HG03342 (cell line): ENCODE measurements around the gene PTGIR.
A peak's percentile ranks its signal among the peaks of the same experiment; 100 is the strongest.

Experiments used
- ATAC-seq: cut with Tn5 transposase; IDR thresholded peaks from one replicate; pipeline ENCODE4 v1.9.1; 2021; ENCODE audit warnings: mild to moderate bottlenecking, moderate library complexity; ENCODE audit not compliant: unreplicated experiment

The PTGIR gene

GRCh38 chr19:46601318-46602224 lies 23.3 kb downstream of the PTGIR start, which contains the start of gene CALM3:
Gene CALM3 (plus strand): TSS chr19:46601330. CDS start chr19:46601435, 105 bp downstream.
- no peak for ATAC-seq

DNA sequence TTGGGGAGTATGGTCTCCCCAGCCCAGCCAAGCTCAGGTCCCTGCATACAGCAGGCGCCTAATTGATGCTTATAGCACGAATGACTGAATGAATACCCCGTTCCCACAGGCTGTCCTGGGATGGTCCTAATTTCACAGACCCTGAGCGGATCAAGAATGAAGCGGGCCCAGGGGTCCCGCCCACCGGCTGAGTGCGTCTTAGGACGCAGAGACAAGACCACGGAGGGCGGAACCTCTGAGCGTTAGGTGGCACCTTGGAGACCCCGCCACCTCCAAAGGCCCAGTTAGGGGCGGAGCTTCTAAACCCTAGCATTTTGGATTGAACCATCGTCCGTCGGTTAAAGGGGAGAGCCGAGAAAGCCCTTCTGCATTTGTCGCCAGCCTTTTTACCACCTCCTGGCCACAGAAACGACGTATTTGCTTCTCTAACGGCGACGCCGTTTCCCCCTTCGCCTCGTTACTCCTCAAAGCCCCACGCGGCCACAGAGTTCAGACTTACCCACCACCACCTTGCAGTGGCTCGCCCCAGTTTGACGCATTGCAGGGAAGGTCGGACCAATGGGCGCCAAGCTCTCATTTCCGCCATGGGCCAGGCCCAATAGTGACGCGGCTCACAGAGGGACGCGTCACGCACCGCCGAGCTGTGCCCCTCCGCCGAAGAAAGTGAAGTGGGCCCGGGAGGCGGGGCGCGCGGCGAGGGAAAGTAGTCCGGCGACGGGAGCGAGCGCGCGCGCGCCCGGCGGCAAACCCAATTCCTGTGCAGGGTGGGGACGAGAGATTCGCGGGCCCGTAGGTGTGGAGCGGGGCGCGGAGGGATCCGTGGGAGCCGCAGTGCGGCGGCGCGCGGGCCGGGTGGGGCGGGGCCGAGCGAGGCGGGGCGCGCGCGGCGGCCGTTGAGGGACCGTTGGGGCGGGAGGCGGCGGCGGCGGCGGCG lies 24.2 kb downstream of the PTGIR start:
- ATAC-seq, result peak; percentile 74

DNA sequence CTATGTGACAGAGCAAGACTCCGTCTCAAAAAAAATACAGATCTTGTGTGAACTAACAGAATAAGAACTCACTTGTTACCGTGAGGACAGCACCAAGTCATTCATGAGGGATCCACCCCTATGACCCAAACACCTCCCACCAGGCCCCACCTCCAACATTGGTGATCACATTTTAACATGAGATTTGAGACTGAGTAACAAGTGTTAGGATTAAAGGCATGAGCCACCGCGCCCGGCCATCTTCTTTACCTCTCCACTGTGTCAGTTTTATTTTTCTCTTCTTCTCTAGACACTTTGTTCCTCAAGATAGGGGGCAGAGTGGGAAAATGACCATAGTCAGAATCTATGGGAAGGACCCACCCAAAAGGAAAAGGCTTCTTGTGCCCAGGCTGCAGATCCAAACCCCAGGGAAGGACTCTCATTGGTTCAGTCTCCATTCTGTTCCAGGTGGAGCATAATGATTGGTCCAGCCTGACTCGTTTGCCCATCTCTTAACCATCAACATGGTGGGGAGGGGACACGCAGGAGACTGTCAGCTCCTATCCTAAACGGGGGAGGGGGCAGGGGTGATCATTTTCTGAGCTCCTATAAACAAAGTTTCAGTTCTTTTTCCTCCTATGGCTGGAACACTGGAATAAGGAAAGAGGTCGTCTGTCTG lies 25.0 kb downstream of the PTGIR start:
- ATAC-seq, result no peak

- ATAC-seq, result no peak
These were observed 26.4 kb downstream of the PTGIR start for GRCh38 chr19:46598372-46598917.

GRCh38 chr19:46596008-46596407 lies 28.9 kb downstream of the PTGIR start:
- ATAC-seq, result no peak

DNA sequence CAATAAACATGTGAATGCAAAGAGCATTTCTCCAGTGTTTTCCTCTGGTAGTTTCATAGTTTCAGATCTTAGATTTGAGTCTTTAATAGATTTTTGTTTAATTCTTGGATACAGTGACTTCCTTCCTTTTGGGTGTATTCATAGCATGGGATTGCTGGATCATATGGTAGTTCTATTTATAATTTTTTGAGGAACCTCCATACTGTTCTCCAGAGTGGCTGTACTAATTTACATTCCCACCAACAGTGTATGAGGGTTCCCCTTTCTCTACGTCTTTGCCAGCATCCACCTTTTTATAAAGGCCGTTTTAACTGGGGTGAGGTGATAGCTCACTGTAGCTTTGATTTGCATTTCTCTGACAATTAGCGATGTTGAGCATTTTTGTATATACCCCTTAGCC lies 33.0 kb downstream of the PTGIR start:
- ATAC-seq, result no peak

DNA sequence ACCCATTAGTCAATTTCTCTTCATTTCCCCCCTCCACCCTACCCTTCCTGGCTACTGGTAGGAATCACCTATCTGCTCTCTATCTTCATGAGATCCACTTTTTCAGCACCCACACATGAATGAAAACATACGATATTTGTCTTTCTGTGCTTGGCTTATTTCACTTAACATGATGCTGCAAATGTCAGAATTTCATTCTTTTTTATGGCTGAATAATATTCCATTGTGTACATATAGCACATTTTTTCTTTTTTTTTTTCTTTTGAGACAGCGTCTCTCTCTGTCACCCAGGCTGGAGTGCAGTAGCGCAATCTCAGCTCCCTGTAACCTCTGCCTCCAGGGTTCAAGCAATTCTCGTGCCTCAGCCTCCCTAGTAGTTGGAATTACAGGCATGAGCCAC lies 33.6 kb downstream of the PTGIR start:
- ATAC-seq, result no peak

- ATAC-seq, result no peak
These were observed 37.0 kb downstream of the PTGIR start for GRCh38 chr19:46587861-46588260.

GRCh38 chr19:46586294-46586693 lies 38.6 kb downstream of the PTGIR start:
- no peak for ATAC-seq

GRCh38 chr19:46585539-46585938 lies 39.4 kb downstream of the PTGIR start:
- ATAC-seq, result no peak

- no peak for ATAC-seq
These were observed 44.6 kb downstream of the PTGIR start for GRCh38 chr19:46580247-46580646.

GRCh38 chr19:46579361-46579879 lies 45.5 kb downstream of the PTGIR start:
- ATAC-seq, result no peak

- no peak for ATAC-seq
These were observed 46.4 kb downstream of the PTGIR start for GRCh38 chr19:46578450-46578849.

- ATAC-seq, result no peak
These were observed 50.4 kb downstream of the PTGIR start for GRCh38 chr19:46574533-46574932.

- ATAC-seq, result no peak
These were observed 51.0 kb downstream of the PTGIR start for GRCh38 chr19:46573679-46574498.

DNA sequence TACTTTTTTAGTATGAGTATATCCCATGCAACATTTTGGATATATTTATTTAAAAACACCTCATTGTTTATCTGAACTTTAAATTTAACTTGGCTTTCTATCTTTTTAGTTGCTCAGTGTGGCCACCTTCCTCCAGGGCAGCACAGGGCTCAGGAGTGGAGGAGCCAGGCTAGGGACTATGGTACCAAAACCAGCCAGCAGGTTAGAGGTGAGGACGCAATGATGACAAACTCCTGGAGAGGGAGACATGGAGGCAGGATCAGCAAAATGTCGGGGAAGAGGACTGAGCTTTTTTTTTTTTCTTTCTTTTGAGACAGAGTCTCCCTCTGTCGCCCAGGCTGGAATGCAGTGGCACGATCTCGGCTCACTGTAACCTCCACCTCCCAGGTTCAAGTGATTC lies 53.4 kb downstream of the PTGIR start:
- no peak for ATAC-seq
